SU-DHL-6 (cell line): Measurements from ENCODE around the gene IFIH1.

Experiments used
- H2AFZ ChIP-seq: fragments of 200-600 bp; sonication (generic); 2 replicates; pipeline ENCODE4 v1.6.1; 2014; ENCODE audit warnings: low read depth, mild to moderate bottlenecking, moderate library complexity, mixed read lengths, antibody characterized with exemption, low read length; ENCODE audit not compliant: severe bottlenecking
- H3F3A ChIP-seq: fragments of 200-600 bp; shearing (Covaris generic); 2 replicates; pipeline ENCODE4 v1.6.0; 2016; ENCODE audit warnings: antibody characterized with exemption, mild to moderate bottlenecking; ENCODE audit not compliant: insufficient read depth
- H3K27ac ChIP-seq: fragments of 200-600 bp; sonication (generic); 2 replicates; pipeline ENCODE4 v1.5.1; 2016; ENCODE audit warnings: low read depth, mild to moderate bottlenecking, low read length, moderate library complexity, mixed read lengths
- H3K27me3 ChIP-seq: fragments of 200-600 bp; sonication (generic), shearing (Covaris generic); 2 replicates; pipeline ENCODE4 v1.6.0; 2014; ENCODE audit warnings: mild to moderate bottlenecking, low read length
- H3K36me3 ChIP-seq: fragments of 200-600 bp; sonication (generic); 2 replicates; pipeline ENCODE4 v1.6.1; 2014; ENCODE audit warnings: mild to moderate bottlenecking, low read length, mixed read lengths
- H3K4me2 ChIP-seq: fragments of 300-600, 200-600 bp; shearing (Covaris generic), sonication (generic); 2 replicates; pipeline ENCODE4 v1.6.0; 2014; ENCODE audit warnings: low read length, low read depth, mild to moderate bottlenecking; ENCODE audit not compliant: poor library complexity, severe bottlenecking
- H3K4me3 ChIP-seq: fragments of 200-600 bp; sonication (generic); 2 replicates; pipeline ENCODE4 v1.5.1; 2014; ENCODE audit warnings: antibody characterized with exemption, low read length, mild to moderate bottlenecking, mixed read lengths; ENCODE audit not compliant: insufficient read depth, poor library complexity, severe bottlenecking
- H3K79me2 ChIP-seq: fragments of 200-600 bp; sonication (generic); 2 replicates; pipeline ENCODE4 v1.6.1; 2014; ENCODE audit warnings: mild to moderate bottlenecking, low read length, moderate library complexity; ENCODE audit not compliant: insufficient read depth
- H3K9ac ChIP-seq: fragments of 200-600 bp; sonication (generic); 2 replicates; pipeline ENCODE4 v1.7.0; 2014; ENCODE audit warnings: mild to moderate bottlenecking, low read length
- H3K9me2 ChIP-seq: fragments of 200-600 bp; sonication (generic); replicated peaks from 2 replicates; pipeline ENCODE4 v1.6.1; 2014; ENCODE audit warnings: low read length; ENCODE audit not compliant: insufficient read depth
- H3K9me3 ChIP-seq: fragments of 200-600 bp; sonication (generic); 2 replicates; pipeline ENCODE4 v1.6.1; 2014; ENCODE audit warnings: low read length, mixed read lengths; ENCODE audit not compliant: insufficient read depth
- H4K20me1 ChIP-seq: fragments of 200-600 bp; sonication (generic); 2 replicates; pipeline ENCODE4 v1.6.1; 2014; ENCODE audit warnings: low read depth, mild to moderate bottlenecking, antibody characterized with exemption, low read length, moderate library complexity, mixed read lengths
- EZH2phosphoT487 ChIP-seq: fragments of 200-600 bp; sonication (generic), shearing (Covaris generic); conservative IDR thresholded peaks from 2 replicates; pipeline ENCODE4 v1.6.1; 2018; ENCODE audit warnings: mild to moderate bottlenecking, antibody characterized with exemption, low read length, moderate library complexity, mixed read lengths
- TF ChIP-seq, protein P1 (sequence below): fragments of 200-600 bp; sonication (generic); IDR thresholded peaks from one replicate; pipeline ENCODE4 v1.5.1; 2017; ENCODE audit warnings: antibody characterized with exemption, mild to moderate bottlenecking, low read length, moderate library complexity; ENCODE audit not compliant: insufficient read depth, poor library complexity, severe bottlenecking

Gene IFIH1

DNA sequence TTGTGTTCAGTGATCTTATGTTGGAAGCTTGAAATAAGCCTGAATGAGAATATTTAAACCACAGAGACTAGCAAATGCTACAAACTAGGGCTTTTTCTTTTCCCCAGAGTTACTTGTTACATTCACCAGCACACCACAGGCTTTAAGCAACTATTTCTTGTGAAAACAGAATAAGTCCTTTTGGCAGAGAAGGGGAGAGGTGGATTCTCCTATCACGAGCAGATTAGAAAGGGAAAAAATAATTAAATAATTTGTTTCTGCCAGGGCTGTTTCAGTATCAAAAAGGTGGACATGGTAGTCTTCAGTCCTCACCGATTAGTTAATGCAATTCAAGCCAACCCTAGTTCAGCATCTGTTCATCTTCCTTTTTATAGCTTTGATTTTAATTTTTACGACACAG is 12.6 kb downstream of the IFIH1 start:
- H3K27ac ChIP-seq = no peak overlapping the region
- H3K9me2 ChIP-seq = no peaks in the 10 kb centered on the region
- H2AFZ ChIP-seq = no peak overlapping the region
- no peaks in the 10 kb centered on the region for H4K20me1 ChIP-seq
- H3K36me3 ChIP-seq = no peaks in the 10 kb centered on the region
- H3K9ac ChIP-seq = no peak overlapping the region
- no peaks in the 10 kb centered on the region for H3K27me3 ChIP-seq
- no peak overlapping the region for H3K4me3 ChIP-seq
- H3K79me2 ChIP-seq = no peaks in the 10 kb centered on the region
- H3K9me3 ChIP-seq = no peaks in the 10 kb centered on the region
- H3F3A ChIP-seq = no peaks in the 10 kb centered on the region
- TF ChIP-seq, protein P1, sequence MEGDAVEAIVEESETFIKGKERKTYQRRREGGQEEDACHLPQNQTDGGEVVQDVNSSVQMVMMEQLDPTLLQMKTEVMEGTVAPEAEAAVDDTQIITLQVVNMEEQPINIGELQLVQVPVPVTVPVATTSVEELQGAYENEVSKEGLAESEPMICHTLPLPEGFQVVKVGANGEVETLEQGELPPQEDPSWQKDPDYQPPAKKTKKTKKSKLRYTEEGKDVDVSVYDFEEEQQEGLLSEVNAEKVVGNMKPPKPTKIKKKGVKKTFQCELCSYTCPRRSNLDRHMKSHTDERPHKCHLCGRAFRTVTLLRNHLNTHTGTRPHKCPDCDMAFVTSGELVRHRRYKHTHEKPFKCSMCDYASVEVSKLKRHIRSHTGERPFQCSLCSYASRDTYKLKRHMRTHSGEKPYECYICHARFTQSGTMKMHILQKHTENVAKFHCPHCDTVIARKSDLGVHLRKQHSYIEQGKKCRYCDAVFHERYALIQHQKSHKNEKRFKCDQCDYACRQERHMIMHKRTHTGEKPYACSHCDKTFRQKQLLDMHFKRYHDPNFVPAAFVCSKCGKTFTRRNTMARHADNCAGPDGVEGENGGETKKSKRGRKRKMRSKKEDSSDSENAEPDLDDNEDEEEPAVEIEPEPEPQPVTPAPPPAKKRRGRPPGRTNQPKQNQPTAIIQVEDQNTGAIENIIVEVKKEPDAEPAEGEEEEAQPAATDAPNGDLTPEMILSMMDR = no peak
- no peak for TF ChIP-seq EZH2phosphoT487
- no peak overlapping the region for H3K4me2 ChIP-seq

DNA sequence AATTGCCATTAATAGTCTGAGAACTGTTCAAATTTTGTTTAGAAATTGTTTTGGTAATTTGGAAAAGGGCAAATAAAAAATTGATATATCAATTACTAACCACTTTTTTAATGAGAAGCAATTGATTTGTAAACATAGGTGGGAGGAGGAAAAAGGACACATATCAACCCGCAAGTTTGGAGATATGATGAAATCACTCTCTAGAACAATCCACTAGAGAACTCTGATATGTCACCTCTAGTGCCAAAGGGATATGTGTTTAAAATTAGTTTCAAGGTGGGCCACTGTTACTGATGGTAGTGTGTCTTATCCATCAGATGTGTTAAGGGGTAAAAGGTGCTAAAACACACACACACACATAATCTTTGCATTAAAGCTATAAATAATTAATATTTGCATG is 16.6 kb downstream of the IFIH1 start:
- H3K9me3 ChIP-seq = no peaks in the 10 kb centered on the region
- H3F3A ChIP-seq = no peaks in the 10 kb centered on the region
- TF ChIP-seq, protein P1 = no peak
- TF ChIP-seq EZH2phosphoT487 = no peak
- H3K36me3 ChIP-seq = no peaks in the 10 kb centered on the region
- H3K9ac ChIP-seq = no peak overlapping the region
- H3K27ac ChIP-seq = no peak overlapping the region
- no peaks in the 10 kb centered on the region for H3K79me2 ChIP-seq
- H3K4me3 ChIP-seq = no peak overlapping the region
- H3K9me2 ChIP-seq = no peaks in the 10 kb centered on the region
- no peak overlapping the region for H3K4me2 ChIP-seq
- no peak overlapping the region for H2AFZ ChIP-seq
- no peaks in the 10 kb centered on the region for H3K27me3 ChIP-seq
- no peaks in the 10 kb centered on the region for H4K20me1 ChIP-seq

DNA sequence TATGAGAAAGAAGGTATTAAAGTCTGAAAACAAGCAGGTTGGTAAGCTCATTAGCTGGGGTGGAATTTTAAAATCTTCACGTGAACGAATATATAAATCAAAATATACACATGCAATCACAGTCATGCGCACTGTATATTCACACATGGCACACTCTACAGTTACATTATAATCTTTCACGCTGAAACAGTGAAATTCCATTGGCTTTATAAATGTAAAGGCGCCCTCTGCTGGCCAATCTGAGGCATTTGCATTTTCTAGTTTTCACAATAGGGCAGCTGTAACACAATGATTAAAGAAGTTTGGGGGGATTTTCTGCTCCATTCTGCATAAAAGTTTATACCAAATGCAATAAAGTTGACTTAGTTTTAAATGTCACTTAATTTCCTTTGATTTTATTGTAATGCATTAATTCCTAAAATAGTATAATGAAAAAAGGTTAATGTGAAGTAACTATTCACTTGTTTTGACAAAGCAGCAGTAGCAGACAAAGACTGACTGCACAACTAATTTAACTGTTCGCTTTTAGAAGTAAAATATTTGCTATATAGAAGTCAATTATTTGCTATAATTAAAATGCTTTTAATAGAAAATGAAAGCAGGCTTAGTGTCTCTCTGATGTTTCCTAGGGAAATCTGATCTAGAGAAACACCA is 17.2 kb downstream of the IFIH1 start:
- no peaks in the 10 kb centered on the region for H3K27me3 ChIP-seq
- TF ChIP-seq, protein P1 = peak; percentile 85
- TF ChIP-seq EZH2phosphoT487 = no peak
- H3K4me2 ChIP-seq = no peak overlapping the region
- H3K9ac ChIP-seq = no peak overlapping the region
- H3K79me2 ChIP-seq = no peaks in the 10 kb centered on the region
- no peak overlapping the region for H2AFZ ChIP-seq
- H3K9me3 ChIP-seq = no peaks in the 10 kb centered on the region
- H3K4me3 ChIP-seq = no peak overlapping the region
- H4K20me1 ChIP-seq = no peaks in the 10 kb centered on the region
- H3F3A ChIP-seq = no peaks in the 10 kb centered on the region
- no peaks in the 10 kb centered on the region for H3K9me2 ChIP-seq
- no peak overlapping the region for H3K27ac ChIP-seq
- no peaks in the 10 kb centered on the region for H3K36me3 ChIP-seq
